OCI-LY1 (cell line): ENCODE data around the gene PAX3.

Experiments
- CTCF ChIP-seq: fragments of 200-600 bp; sonication (generic), shearing (Covaris generic); IDR thresholded peaks from 2 replicates; pipeline ENCODE4 v1.5.1; 2017; ENCODE audit warnings: mild to moderate bottlenecking, antibody characterized with exemption, low read length, moderate library complexity, mixed read lengths
- EZH2 ChIP-seq: fragments of 200-600 bp; sonication (generic), shearing (Covaris generic); IDR thresholded peaks from 2 replicates; pipeline ENCODE4 v1.8.0; 2017; ENCODE audit warnings: borderline replicate concordance, mixed run types, mild to moderate bottlenecking, antibody characterized with exemption, low read length, moderate library complexity, mixed read lengths

- TF ChIP-seq CTCF (no peak), EZH2 (no peak)
These were observed 9.4 kb upstream of the PAX3 start for GRCh38 chr2:222307978-222308730.
